Testis (tissue), 3 donors: Measurements from ENCODE around the gene LUZP2. TPM values are rescaled to one million over a fixed set of nuclear protein-coding genes. Genes with fewer than 3 reads are reported as not detected.

Experiments
- DNase-seq: peaks from one replicate; pipeline ENCODE4 v3.0.0-alpha.2; 2019
- H3K27ac ChIP-seq, 2 donors: fragments of 200-600 bp; sonication (generic); one replicate each; pipeline ENCODE4 v1.5.1; 2019
- H3K27me3 ChIP-seq: fragments of 200-600 bp; sonication (generic); one replicate; pipeline ENCODE4 v1.5.1; 2019
- H3K36me3 ChIP-seq: fragments of 200-600 bp; sonication (generic); one replicate; pipeline ENCODE4 v1.5.1; 2017; ENCODE audit warnings: low read depth; ENCODE audit errors: missing control alignments
- H3K4me1 ChIP-seq: fragments of 200-600 bp; sonication (generic); one replicate; pipeline ENCODE4 v1.5.1; 2019
- H3K4me3 ChIP-seq, 2 donors: fragments of 200-600 bp; sonication (generic); one replicate each; pipeline ENCODE4 v1.5.1; 2017 to 2019
- H3K9me3 ChIP-seq: fragments of 200-600 bp; sonication (generic); one replicate; pipeline ENCODE4 v1.5.1; 2017
- POLR2A ChIP-seq: fragments of 450-650 bp; IDR thresholded peaks from one replicate; pipeline ENCODE4 v1.6.1; 2017; ENCODE audit warnings: antibody characterized with exemption, mild to moderate bottlenecking, moderate library complexity
- WGBS, 2 donors: methylation state at CpG; one replicate each; pipeline ENCODE4 v1.1.5; 2018; 5-methylcytosine and 5-hydroxymethylcytosine counted together
- intact Hi-C: fragments of 100-400 bp; cut with DNase I; formaldehyde crosslinking; loops from one replicate; pipeline ENCODE4 v1.15.1; 2023; ENCODE audit warnings: low total_unique reads
- polyA plus RNA-seq: library from polyadenylated mRNA; stranded (reverse); fragments of 350-450 nt; fragmentation: Illumina TruSeq; extraction: RNeasy Lipid Tissue Mini Kit (QIAGEN cat#74804); gene quantifications from one replicate; pipeline ENCODE4 v1.2.3, GENCODE V29; 2014; ENCODE audit warnings: low read depth, low replicate concordance; ENCODE audit not compliant: insufficient read depth
- total RNA-seq, 2 donors: library from RNA; depleted of rRNA; stranded (reverse); fragments of >200 nt; gene quantifications; one replicate each; pipeline ENCODE4 v1.2.3, GENCODE V29; 2016
- TF ChIP-seq, protein P1 (sequence below), 3 experiments: fragments of 450-650 bp in 2 of 3; fragments of 200-600 bp in 1 of 3; sonication (generic) in 1 of 3; IDR thresholded peaks; one replicate each; pipeline ENCODE4 v1.5.1; 2016 to 2019; ENCODE audit warnings: antibody characterized with exemption in 3 of 3, mild to moderate bottlenecking in 2 of 3, moderate library complexity in 1 of 3

Gene LUZP2
- total and polyA plus RNA-seq, 3 donors from 2014 or later: 0.63 to 0.98 (median 0.74) TPM

DNA sequence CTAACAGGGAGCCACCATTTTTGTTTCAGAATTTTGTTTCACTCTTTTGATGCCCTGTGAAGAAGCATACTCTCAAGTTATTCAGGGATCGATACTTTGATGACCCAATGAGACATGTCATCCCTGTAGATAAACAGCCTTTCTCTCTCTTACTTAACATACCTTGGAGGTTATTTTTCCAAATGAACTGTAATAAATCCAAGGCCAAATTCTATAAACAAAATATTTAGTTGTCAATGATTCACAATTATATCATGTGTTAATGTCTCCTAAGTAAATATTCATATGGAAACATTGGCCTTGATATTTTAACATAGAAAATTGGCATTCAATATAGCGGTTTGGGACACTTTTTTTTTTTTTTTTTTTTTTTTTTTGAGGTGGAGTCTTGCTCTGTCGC lies 97.5 kb downstream of the LUZP2 start:
- Histone ChIP-seq H3K4me3 (no peak overlapping the region), H3K9me3 (no peaks in the 10 kb centered on the region), H3K27me3 (no peaks in the 10 kb centered on the region), H3K4me1 (no peaks in the 10 kb centered on the region), H3K27ac (no peak overlapping the region), H3K36me3 (no peaks in the 10 kb centered on the region)
- no peak for TF ChIP-seq POLR2A
- TF ChIP-seq, protein P1, sequence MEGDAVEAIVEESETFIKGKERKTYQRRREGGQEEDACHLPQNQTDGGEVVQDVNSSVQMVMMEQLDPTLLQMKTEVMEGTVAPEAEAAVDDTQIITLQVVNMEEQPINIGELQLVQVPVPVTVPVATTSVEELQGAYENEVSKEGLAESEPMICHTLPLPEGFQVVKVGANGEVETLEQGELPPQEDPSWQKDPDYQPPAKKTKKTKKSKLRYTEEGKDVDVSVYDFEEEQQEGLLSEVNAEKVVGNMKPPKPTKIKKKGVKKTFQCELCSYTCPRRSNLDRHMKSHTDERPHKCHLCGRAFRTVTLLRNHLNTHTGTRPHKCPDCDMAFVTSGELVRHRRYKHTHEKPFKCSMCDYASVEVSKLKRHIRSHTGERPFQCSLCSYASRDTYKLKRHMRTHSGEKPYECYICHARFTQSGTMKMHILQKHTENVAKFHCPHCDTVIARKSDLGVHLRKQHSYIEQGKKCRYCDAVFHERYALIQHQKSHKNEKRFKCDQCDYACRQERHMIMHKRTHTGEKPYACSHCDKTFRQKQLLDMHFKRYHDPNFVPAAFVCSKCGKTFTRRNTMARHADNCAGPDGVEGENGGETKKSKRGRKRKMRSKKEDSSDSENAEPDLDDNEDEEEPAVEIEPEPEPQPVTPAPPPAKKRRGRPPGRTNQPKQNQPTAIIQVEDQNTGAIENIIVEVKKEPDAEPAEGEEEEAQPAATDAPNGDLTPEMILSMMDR (IDR thresholded peaks at IDR 0.05): no peak
- intact Hi-C loops: no loop called here
- WGBS, 2 donors: 95 to 98% methylated on average over 3 of the region's 3 CpGs
- DNase-seq: no peak

DNA sequence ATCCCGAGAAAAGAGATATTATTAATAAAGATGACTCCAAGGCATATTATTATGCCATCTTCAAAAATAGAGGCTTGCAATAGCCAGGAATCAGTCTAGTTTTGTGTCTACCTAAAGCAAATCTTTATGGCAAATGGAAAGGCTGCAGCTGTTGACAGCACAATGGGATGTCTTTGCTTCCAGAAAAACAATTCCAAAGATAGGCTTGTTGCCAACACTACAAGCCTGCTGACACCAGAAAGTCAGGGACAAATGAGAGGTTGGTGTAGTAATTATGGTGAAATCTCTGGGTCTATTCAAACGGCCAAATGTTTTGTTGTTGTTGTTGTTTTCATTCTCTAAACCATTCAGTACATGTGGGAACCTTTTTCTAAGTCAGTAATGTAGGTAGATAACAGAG lies 101.8 kb downstream of the LUZP2 start:
- H3K4me1 ChIP-seq: no peaks in the 10 kb centered on the region
- intact Hi-C loops: no loop called here
- H3K9me3 ChIP-seq: no peaks in the 10 kb centered on the region
- DNase-seq: no peak
- H3K36me3 ChIP-seq: no peaks in the 10 kb centered on the region
- TF ChIP-seq, protein P1 (IDR thresholded peaks at IDR 0.05): no peak
- no peak for TF ChIP-seq POLR2A
- 41 to 48% methylated on average over 2 of the region's 2 CpGs for WGBS, 2 donors
- H3K27ac ChIP-seq: no peak overlapping the region
- no peak overlapping the region for H3K4me3 ChIP-seq
- no peaks in the 10 kb centered on the region for H3K27me3 ChIP-seq

GRCh38 chr11:24609192-24610119 lies 112.6 kb downstream of the LUZP2 start:
- intact Hi-C loops: no loop called here
- WGBS, 2 donors: 68 to 73% methylated on average over 4 of the region's 4 CpGs
- Histone ChIP-seq H3K27ac (no peak overlapping the region), H3K4me3 (no peak overlapping the region), H3K36me3 (no peaks in the 10 kb centered on the region), H3K9me3 (no peaks in the 10 kb centered on the region), H3K4me1 (no peaks in the 10 kb centered on the region), H3K27me3 (no peaks in the 10 kb centered on the region)
- DNase-seq: no peak
- TF ChIP-seq POLR2A: no peak
- TF ChIP-seq, protein P1 (IDR thresholded peaks at IDR 0.05): no peak

- no peaks in the 10 kb centered on the region for H3K9me3 ChIP-seq
- DNase-seq: no peak
- H3K4me3 ChIP-seq: no peak overlapping the region
- H3K27me3 ChIP-seq: no peaks in the 10 kb centered on the region
- no peak for TF ChIP-seq POLR2A
- TF ChIP-seq, protein P1 (IDR thresholded peaks at IDR 0.05): no peak
- no peaks in the 10 kb centered on the region for H3K36me3 ChIP-seq
- no peak overlapping the region for H3K27ac ChIP-seq
- H3K4me1 ChIP-seq: no peaks in the 10 kb centered on the region
- intact Hi-C loops: no loop called here
Observed at GRCh38 chr11:24615451-24616160, 118.8 kb downstream of the LUZP2 start.
